Right lobe of liver (tissue), 6 donors: ENCODE results near the gene RASGRF2. TPM values are rescaled to one million over a fixed set of nuclear protein-coding genes. Genes with fewer than 3 reads are reported as not detected.

Experiments
- ATAC-seq, 4 donors: fragments of 200-7000 bp; cut with Tn5 transposase; one replicate each; pipeline ENCODE4 v1.9.1; 2020; ENCODE audit warnings: mild to moderate bottlenecking in 4 of 4, moderate library complexity in 4 of 4
- DNase-seq, 3 donors: peaks; one replicate each; pipeline ENCODE4 v3.0.0-alpha.2; 2020
- H3K27ac ChIP-seq, 3 donors: fragments of 200-600 bp; one replicate each; pipeline ENCODE4 v1.8.0; 2022
- H3K27me3 ChIP-seq, 2 donors: fragments of 200-600 bp; one replicate each; pipeline ENCODE4 v1.8.0; 2022
- H3K36me3 ChIP-seq, 4 donors: fragments of 200-600 bp; sonication (generic) in 1 of 4; one replicate each; pipeline versions ENCODE4 v1.5.1 to v1.8.0; 2017 to 2022; ENCODE audit warnings: control low read depth in 1 of 4
- H3K4me1 ChIP-seq, 4 donors: fragments of 200-600 bp; sonication (generic) in 1 of 4; one replicate each; pipeline versions ENCODE4 v1.5.1 to v1.8.0; 2017 to 2022; ENCODE audit warnings: control low read depth in 1 of 4
- H3K4me3 ChIP-seq, 3 donors: fragments of 200-600 bp; one replicate each; pipeline ENCODE4 v1.8.0; 2022
- H3K9me3 ChIP-seq, 4 donors: fragments of 200-600 bp; sonication (generic) in 1 of 4; one replicate each; pipeline versions ENCODE4 v1.5.1 to v1.8.0; 2017 to 2022; ENCODE audit warnings: control low read depth in 1 of 4
- CTCF ChIP-seq, 4 donors: fragments of 200-600 bp in 3 of 4; fragments of 450-650 bp in 1 of 4; IDR thresholded peaks; one replicate each; pipeline versions ENCODE4 v1.5.1 to v1.8.0; 2016 to 2022; ENCODE audit warnings: antibody characterized with exemption in 4 of 4, mild to moderate bottlenecking in 2 of 4
- POLR2A ChIP-seq: fragments of 450-650 bp; IDR thresholded peaks from one replicate; pipeline ENCODE4 v1.6.1; 2017; ENCODE audit warnings: antibody characterized with exemption, mild to moderate bottlenecking
- WGBS: methylation state at CpG from one replicate; pipeline ENCODE4 v1.1.6; 2018; ENCODE audit warnings: low coverage, low lambda C conversion rate; ENCODE audit not compliant: insufficient coverage; ENCODE audit errors: missing lambda C conversion rate; 5-methylcytosine and 5-hydroxymethylcytosine counted together
- intact Hi-C, 2 donors: fragments of 100-400 bp; cut with DNase I; formaldehyde crosslinking; loops; one replicate each; pipeline versions ENCODE4 v1.11.2 to v1.14.1; 2022
- total RNA-seq, 6 experiments: library from RNA; depleted of rRNA in 2 of 6; stranded (reverse); fragments of >200 nt in 2 of 6; fragmentation: NEBNext Ultra II Directional in 3 of 6; extraction: Animal tissue kit (Norgen Biotek cat#: 25700) in 3 of 6; gene quantifications; one replicate each; pipeline versions ENCODE4 v1.1.0 to v1.2.4, GENCODE V29; 2016 to 2023
- donor health status: DM: no; HTN: yes; CAD: no.
- donor health status: DM: no; HTN: no; CAD: no.
- donor health status: DM: no; HTN: no; CAD: no.
- donor health status: DM: no; HTN: yes; CAD: no.
- donor health status: DM: no; HTN: yes; CAD: no.

RASGRF2 gene
- total RNA-seq, 6 experiments from 2014 or later: 0.20 to 0.61 (median 0.36) TPM

- TF ChIP-seq CTCF (IDR thresholded peaks at IDR 0.05) (no peak), POLR2A (no peak)
Observed at GRCh38 chr5:81145329-81145935, 185.3 kb downstream of the RASGRF2 start.

GRCh38 chr5:81146031-81146430 is 185.9 kb downstream of the RASGRF2 start:
- no peak overlapping the region for H3K27ac ChIP-seq
- DNase-seq (no peak), ATAC-seq (no peak)
- no peaks in the 10 kb centered on the region for H3K4me1 ChIP-seq
- H3K36me3 ChIP-seq: no peaks in the 10 kb centered on the region
- no peaks in the 10 kb centered on the region for H3K27me3 ChIP-seq
- WGBS: 100% methylated on average over 1 of the region's 1 CpG
- H3K4me3 ChIP-seq: no peak overlapping the region
- H3K9me3 ChIP-seq: no peaks in the 10 kb centered on the region
- no peak for TF ChIP-seq POLR2A
- TF ChIP-seq CTCF (IDR thresholded peaks at IDR 0.05): no peak
- intact Hi-C loops: no loop called here

More at GRCh38 chr5:81145329-81145935, 185.3 kb downstream of the RASGRF2 start:
- no peaks in the 10 kb centered on the region for H3K4me1 ChIP-seq
- no peak overlapping the region for H3K4me3 ChIP-seq
- no peaks in the 10 kb centered on the region for H3K36me3 ChIP-seq
- DNase-seq: no peak
- intact Hi-C loops: no loop called here
- no peak overlapping the region for H3K27ac ChIP-seq
- no peaks in the 10 kb centered on the region for H3K27me3 ChIP-seq
- WGBS: 96% methylated on average over 6 of the region's 8 CpGs
- no peak for ATAC-seq
- no peaks in the 10 kb centered on the region for H3K9me3 ChIP-seq

- Histone ChIP-seq H3K4me3 (no peak overlapping the region), H3K9me3 (no peaks in the 10 kb centered on the region), H3K27ac (no peak overlapping the region), H3K4me1 (no peaks in the 10 kb centered on the region), H3K36me3 (no peaks in the 10 kb centered on the region), H3K27me3 (no peaks in the 10 kb centered on the region)
- intact Hi-C loops: no loop called here
- DNase-seq: no peak
- TF ChIP-seq CTCF (IDR thresholded peaks at IDR 0.05) (no peak), POLR2A (no peak)
- no peak for ATAC-seq
- 71% methylated on average over 6 of the region's 6 CpGs for WGBS
Observed at GRCh38 chr5:81147011-81147885, 187.1 kb downstream of the RASGRF2 start.

GRCh38 chr5:81147886-81148571 is 187.9 kb downstream of the RASGRF2 start:
- no peak for TF ChIP-seq POLR2A
- TF ChIP-seq CTCF (IDR thresholded peaks at IDR 0.05): no peak
- Histone ChIP-seq H3K9me3 (no peaks in the 10 kb centered on the region), H3K4me3 (no peak overlapping the region), H3K36me3 (no peaks in the 10 kb centered on the region), H3K4me1 (no peaks in the 10 kb centered on the region), H3K27ac (no peak overlapping the region), H3K27me3 (no peaks in the 10 kb centered on the region)
- 70% methylated on average over 7 of the region's 7 CpGs for WGBS
- ATAC-seq (no peak), DNase-seq (no peak)
- intact Hi-C loops: no loop called here
